Hematopoietic multipotent progenitor cell treated with erythropoietin and hydrocortisone succinate and interleukin-3 and kit ligand, for 15 days (in vitro differentiated cells): Measurements from ENCODE around the gene RBMS3.
"Not testable (repeated sequence)": the region's sequence is repeated elsewhere in the genome, so short reads cannot be mapped to it uniquely, and the experiment has no call there.

Experiments used
- DNase-seq: peaks from one replicate; pipeline ENCODE4 v3.0.0-alpha.2; 2015; ENCODE audit warnings: low spot score

RBMS3 gene

DNA sequence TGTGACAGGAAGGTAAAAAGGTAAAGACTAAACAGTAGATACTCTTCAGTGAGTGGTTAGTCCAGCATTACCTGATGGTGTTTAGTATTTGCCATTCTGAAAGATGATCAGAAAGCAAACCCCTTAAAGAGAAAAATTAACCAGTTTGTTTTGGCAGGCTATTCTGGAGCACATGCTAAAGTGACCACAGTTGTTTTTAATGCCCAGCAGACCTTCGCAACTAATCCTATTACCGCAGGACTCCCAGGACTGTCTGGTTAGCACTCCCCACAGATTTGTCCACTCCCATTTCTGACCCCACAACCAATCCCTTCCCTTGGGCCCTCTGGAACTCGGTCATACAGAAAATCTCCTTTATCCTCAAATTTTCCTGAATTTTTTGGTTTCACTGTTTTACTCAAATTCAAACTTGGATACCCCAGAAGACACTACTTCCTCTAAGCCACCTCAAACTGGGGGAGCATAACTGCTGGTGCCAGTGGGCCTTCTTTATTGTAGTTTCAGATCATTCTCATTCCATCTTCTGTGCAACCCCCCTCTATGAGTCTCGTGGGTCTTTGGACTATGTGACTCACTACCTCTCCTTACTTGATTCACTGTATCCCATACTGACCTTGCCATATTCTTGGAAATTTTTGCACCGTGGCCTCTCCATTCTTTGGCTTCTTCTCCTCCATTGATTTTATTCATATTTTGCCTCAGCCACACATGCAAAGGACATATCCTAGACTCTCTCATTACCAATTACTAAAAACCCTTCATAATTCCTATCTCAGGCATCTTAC lies 104.4 kb downstream of the RBMS3 start:
- no peak for DNase-seq

DNA sequence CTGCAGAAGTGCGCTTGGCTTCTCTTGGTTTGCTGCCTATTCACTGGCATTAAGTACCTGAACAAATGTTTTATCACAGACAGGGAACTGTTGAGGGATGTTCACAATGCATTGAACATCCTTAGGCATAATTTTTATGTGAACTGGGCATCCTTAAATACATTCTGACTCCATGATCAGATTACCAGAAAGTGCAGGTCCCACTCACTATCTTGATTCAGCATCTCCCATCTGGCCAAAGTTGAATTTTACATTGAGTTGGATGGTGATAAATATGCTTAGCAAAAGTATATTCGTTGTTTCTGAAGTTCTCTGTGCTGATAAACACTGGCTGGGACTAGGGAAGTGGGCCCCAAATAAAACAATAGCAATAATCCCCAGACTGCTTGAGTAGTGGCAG lies 108.5 kb downstream of the RBMS3 start:
- no peak for DNase-seq

- DNase-seq, result no peak
Measured at GRCh38 chr3:29392625-29393388, 111.9 kb downstream of the RBMS3 start.

- DNase-seq, result not testable (repeated sequence)
Measured at GRCh38 chr3:29393946-29394345, 113.1 kb downstream of the RBMS3 start.

DNA sequence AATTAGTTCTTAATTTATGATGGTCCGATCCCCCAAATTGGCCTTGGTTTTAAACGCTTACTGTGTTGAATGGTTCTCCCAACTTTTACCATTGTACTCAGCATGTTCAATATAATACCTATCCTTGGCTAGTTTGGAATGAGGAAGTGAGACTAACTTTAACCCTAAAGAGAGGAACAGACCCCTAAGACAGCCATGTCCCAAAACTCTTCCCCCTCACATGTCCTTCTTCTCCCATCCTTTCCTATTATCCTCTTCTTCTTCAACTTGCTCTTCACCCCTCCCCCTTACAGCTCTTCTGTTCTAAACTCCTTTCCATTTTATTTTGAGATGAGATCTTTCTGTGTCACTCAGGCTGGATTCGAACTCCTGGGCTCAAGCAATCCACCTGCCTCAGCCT lies 116.5 kb downstream of the RBMS3 start:
- no peak for DNase-seq

DNA sequence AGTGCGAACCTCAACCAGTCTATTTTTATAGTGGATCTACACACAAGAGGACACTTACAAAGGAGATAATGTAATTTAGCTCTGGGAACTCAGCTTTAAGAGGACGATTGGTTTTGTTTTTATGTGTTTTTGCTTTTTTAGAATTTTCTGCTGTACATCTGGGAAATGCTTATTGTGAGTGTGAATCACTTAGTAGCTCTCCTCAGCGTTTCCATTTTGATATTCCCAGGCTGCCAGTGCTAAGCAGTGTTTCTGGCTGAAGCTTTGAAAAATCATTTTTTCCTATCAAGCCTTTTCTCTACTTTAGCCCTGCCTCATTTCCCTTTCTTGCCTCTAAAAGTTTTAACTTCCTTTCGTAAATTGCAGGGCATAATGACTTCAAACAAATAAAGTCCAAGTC lies 117.9 kb downstream of the RBMS3 start:
- no peak for DNase-seq

DNA sequence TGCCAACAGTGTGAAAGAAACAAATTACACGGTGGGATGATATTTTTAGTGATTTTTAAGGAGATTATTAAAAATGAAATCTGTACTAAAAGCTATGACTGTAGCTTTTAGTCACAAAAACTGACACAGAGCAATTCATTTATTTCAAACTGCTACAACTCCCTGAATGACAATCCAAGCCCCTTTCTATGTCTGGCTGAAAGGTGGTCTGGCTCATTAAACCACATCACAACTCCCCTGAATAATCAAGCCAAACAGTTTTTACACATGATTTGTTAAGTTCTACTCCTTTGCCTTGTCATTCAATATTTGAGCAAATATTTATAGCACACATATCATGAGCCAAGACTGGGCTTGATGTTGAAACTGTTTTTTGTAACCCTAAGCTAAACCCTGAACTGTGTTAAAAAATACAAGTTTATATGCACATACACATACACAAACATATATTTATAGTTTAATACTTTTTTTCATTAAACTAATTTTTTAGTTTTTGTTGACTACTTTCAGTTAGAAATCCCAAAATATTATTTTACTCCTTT lies 125.5 kb downstream of the RBMS3 start:
- no peak for DNase-seq

DNA sequence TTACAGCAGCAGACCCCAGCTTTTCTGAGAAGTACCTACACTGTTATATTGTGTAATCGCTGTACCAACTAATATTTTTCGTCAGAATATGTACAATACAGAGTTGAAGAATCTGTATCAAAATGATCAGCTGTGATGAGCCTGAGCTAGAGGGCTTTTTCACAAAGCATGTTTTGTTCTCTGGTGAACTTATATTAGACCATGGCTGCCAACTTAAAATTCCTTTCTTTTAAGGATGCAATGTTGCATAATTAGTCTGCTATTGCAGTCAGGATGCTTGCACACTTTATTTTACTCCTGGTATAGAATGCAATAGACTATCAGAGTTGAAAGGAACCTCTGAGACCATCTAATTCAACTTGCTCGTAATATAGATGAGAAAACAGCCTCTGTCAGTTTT lies 127.8 kb downstream of the RBMS3 start:
- DNase-seq, result no peak

- no peak for DNase-seq
Measured at GRCh38 chr3:29409409-29409808, 128.5 kb downstream of the RBMS3 start.

DNA sequence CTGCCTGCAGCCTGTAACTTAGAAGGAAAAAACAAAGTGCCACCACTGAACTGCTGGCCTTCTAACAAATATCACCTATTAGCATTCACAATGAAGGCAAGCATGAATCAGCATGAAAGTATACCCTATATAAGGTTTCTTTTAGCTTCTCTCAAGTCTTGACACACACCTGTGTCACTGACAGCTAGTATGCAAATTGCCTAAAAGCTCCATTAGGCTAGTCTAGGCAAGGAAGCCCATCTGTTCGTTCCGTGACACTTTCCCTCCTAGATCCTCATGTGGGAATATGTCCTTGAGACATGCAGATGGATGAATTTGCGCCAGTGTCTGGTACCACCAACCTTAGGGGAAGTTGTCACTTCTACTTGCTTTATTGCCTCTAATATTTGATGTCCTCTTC lies 129.3 kb downstream of the RBMS3 start:
- no peak for DNase-seq

DNA sequence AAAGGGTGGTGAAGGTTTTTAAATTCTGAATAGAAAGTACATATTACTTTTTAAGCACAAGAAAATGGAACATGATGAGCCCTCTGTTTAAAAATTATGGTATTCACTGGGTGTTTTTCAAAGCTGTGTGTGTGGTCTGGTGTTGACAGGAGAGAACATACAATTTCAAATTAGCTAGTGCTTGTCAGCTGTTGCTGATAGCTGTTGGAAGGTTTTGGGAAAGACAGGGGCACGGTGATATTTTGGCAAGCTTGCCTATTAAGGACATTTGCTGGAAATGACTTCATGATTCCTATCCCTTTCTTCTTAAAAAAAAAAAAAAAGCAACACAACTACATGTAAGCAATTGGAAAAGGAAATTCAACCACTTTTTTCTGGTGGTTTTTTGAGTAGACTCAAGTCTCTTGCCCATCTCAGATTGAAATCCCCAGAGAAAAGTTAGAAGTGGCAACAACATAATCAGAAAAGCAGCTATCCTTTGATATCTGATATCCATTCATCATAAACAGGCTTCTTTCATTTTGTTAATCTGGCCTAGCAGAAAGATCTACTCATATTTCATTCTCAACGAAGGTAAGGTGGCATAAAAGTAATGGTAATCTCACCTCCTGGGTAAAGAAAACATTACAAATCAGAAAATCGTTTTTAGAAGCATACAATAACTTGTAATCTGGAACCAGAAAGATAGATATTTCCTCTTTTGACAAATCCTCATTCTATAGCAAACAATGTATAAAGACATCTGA lies 130.0 kb downstream of the RBMS3 start:
- DNase-seq, result no peak

GRCh38 chr3:29412110-29412509 lies 131.2 kb downstream of the RBMS3 start:
- no peak for DNase-seq

DNA sequence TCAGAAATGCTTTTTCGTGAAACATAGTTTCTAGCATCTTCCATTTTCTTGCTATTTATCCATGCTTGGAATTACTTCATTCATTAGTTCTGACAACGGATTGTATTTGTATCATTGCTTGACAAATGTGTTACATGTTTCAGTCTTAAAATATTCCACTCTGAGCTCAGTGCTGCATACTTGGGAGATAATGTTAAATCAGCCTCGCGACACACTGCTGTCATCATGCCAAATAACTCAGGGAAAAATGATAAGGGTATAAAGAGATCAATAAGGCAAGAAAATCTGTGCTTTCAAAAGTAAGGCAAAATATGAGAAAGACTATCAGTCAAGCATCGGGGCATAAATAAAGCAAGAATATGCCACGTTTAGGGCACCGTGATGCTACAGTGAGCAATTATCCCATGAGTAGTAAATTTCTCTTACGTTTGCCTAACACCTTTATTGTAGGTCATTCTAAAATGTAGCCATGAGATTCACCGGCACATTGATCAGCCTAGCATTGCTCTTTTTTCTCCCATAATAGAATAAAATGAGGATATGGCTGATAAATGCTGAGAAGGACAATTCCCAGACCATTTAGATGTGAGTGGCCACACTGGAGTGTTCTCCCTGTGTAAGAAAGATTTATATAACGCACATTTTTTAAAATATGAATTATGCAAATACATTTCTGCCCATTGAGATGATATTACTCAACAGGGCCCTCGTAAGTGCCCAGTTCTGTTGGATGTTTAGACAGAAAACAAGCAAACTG lies 133.8 kb downstream of the RBMS3 start:
- DNase-seq, result no peak

- no peak for DNase-seq
Measured at GRCh38 chr3:29415482-29416223, 134.8 kb downstream of the RBMS3 start.

DNA sequence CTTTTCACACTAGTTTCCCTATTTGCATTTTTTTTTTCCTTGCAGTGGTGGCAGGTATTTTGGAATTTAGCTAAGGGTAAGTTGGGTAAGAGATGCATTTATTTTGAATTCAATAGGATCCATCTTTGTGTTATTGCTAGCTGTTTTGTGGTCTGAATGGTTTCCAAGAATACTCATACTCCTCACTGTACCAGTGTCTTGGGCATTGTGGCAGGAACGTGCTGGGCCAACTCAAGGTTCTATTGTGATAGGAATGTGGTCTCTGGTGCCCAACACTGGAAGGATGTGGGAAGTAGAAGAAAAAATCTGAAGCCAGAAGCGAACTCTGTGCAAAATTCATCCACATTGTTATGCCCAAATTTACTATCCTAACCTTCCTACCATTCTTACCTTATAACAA lies 135.6 kb downstream of the RBMS3 start:
- DNase-seq, result no peak

DNA sequence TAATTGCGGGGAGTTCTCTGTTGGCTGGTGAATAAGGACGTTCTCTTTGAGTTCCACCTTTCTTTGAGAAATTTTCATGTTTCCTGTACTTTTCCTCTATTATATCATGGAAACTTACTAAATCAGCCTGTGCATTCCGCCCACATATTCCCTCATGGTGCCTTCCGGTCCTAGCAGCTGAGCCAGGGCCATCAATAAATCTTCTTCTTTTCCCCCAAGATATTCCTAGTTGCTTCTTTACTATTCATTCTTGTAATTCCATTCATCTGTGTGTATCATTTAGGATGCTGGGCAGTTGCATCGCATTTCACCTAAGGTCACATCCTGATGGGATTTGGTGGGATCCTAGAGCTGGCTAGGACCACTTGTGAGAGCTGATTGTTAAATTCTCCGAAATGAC lies 139.2 kb downstream of the RBMS3 start:
- DNase-seq, result no peak

GRCh38 chr3:29426302-29427226 lies 145.7 kb downstream of the RBMS3 start:
- DNase-seq, result no peak

GRCh38 chr3:29427266-29428103 lies 146.6 kb downstream of the RBMS3 start:
- no peak for DNase-seq

GRCh38 chr3:29429055-29429679 lies 148.3 kb downstream of the RBMS3 start:
- DNase-seq, result no peak
